ENCODE results near the gene OBSCN. TPM values are rescaled to one million over a fixed set of nuclear protein-coding genes. Genes with fewer than 3 reads are reported as not detected.

Gene OBSCN
- total and polyA plus RNA-seq, 2 donors (not counting 3 experiments of a cell fraction or from before 2014, with no cell fraction given): 1.5 to 2.9 TPM

- no peaks in the 10 kb centered on the region for H3K36me3 ChIP-seq (ENCODE audit: control insufficient read depth in 2 of 2, extremely low read depth in 1 of 2, insufficient read depth in 2 of 2, low read length in 2 of 2)
- POLR2A ChIA-PET: no interaction called here
- BruUV-seq (replicated peaks): no TSS peak
- no peaks in the 10 kb centered on the region for H3K9me1 ChIP-seq (replicated peaks; ENCODE audit: control insufficient read depth, extremely low read depth, insufficient read depth, low read length)
- FAIRE-seq (no peak), DNase-seq (ENCODE audit: low read depth, low spot score) (no peak)
- no peaks in the 10 kb centered on the region for H3K9me3 ChIP-seq (replicated peaks; ENCODE audit: control insufficient read depth, insufficient read depth, low read length)
- CTCF ChIA-PET: no interaction called here
- no peak for TF ChIP-seq GATA2 (IDR thresholded peaks at IDR 0.05; ENCODE audit: insufficient read depth, insufficient read length, low read depth, low read length)
- no peak for TF ChIP-seq FOS (IDR thresholded peaks at IDR 0.05; ENCODE audit: borderline replicate concordance, insufficient read depth, low read length)
- no peak for TF ChIP-seq POLR2A (IDR thresholded peaks at IDR 0.05; ENCODE audit: low read depth, low read length)
- TF ChIP-seq MYC (IDR thresholded peaks at IDR 0.05; ENCODE audit: low read depth, low read length): no peak
- no peak for TF ChIP-seq CTCF (IDR thresholded peaks at IDR 0.05; ENCODE audit: extremely low read depth in 1 of 2, insufficient read depth in 1 of 2, low read depth in 1 of 2, low read length in 2 of 2)
- no peak for TF ChIP-seq MAX (IDR thresholded peaks at IDR 0.05; ENCODE audit: insufficient read depth, insufficient read length)
- no peak for TF ChIP-seq EZH2 (IDR thresholded peaks at IDR 0.05; ENCODE audit: borderline replicate concordance, low read depth, low read length, severe bottlenecking)
- TF ChIP-seq JUN (IDR thresholded peaks at IDR 0.05; ENCODE audit: borderline replicate concordance, insufficient read depth, insufficient read length, low read depth): no peak
- no peak for TF ChIP-seq POLR2AphosphoS5 (IDR thresholded peaks at IDR 0.05; ENCODE audit: insufficient read depth, low read depth, low read length)
- H3K9ac ChIP-seq (replicated peaks; ENCODE audit: extremely low read depth, insufficient read depth, low read length): no peak overlapping the region
- no peaks in the 10 kb centered on the region for H3K4me1 ChIP-seq (ENCODE audit: control insufficient read depth, extremely low read depth, insufficient read depth, low read length)
- intact Hi-C loops (cut with micrococcal nuclease): no loop called here
- no peak overlapping the region for H2AFZ ChIP-seq (ENCODE audit: low read depth, low read length)
- no peaks in the 10 kb centered on the region for H3K79me2 ChIP-seq (ENCODE audit: control insufficient read depth, insufficient read depth, low read length)
- H4K20me1 ChIP-seq (replicated peaks; ENCODE audit: control insufficient read depth, extremely low read depth, insufficient read depth, low read length): no peaks in the 10 kb centered on the region
- no peak overlapping the region for H3K4me2 ChIP-seq (ENCODE audit: insufficient read depth, low read length)
- no peak overlapping the region for H3K27ac ChIP-seq (ENCODE audit: insufficient read depth, low read depth, low read length)
- H3K27me3 ChIP-seq (ENCODE audit: control insufficient read depth in 2 of 2, insufficient read depth in 2 of 2, low read length in 2 of 2): no peaks in the 10 kb centered on the region
- dilution Hi-C loops (cut with MboI; ENCODE audit: extremely low pct_ligation_motif_present, low sequenced_read_pairs): no loop called here
- H3K4me3 ChIP-seq (replicated peaks in 1 of 3; ENCODE audit: insufficient read depth in 1 of 3, low read depth in 1 of 3, low read length in 3 of 3): no peak overlapping the region
These were observed 38.5 kb downstream of the OBSCN start for GRCh38 chr1:228246216-228246900.
